ENCODE measurements around the gene CCNG2.

GRCh38 chr4:77201343-77201742, 44.3 kb downstream of the CCNG2 start:
- TF ChIP-seq GATA3 (IDR thresholded peaks at IDR 0.05; ENCODE audit: low read depth, low read length): no peak
- no peak for TF ChIP-seq GATA2 (IDR thresholded peaks at IDR 0.05; ENCODE audit: low read depth, low read length)

Measured in SH-SY5Y (cell line).